Mammary epithelial cell (primary cell): Measurements from ENCODE around the gene PKIG.

Experiments used
- EZH2 ChIP-seq: IDR thresholded peaks from 2 replicates; pipeline ENCODE4 v1.6.1; 2012; ENCODE audit warnings: low read length, inconsistent platforms, borderline replicate concordance
- TF ChIP-seq, protein P1 (sequence below), 2 donors: IDR thresholded peaks in 1 of 2; conservative IDR thresholded peaks in 1 of 2; 2 replicates each; pipeline ENCODE4 v1.5.1; 2011 to 2012; ENCODE audit warnings: inconsistent platforms in 2 of 2, low read length in 2 of 2, mild to moderate bottlenecking in 2 of 2, control low read depth in 1 of 2, low read depth in 1 of 2; ENCODE audit not compliant: insufficient read depth in 1 of 2; ENCODE audit errors: extremely low read depth in 1 of 2

DNA sequence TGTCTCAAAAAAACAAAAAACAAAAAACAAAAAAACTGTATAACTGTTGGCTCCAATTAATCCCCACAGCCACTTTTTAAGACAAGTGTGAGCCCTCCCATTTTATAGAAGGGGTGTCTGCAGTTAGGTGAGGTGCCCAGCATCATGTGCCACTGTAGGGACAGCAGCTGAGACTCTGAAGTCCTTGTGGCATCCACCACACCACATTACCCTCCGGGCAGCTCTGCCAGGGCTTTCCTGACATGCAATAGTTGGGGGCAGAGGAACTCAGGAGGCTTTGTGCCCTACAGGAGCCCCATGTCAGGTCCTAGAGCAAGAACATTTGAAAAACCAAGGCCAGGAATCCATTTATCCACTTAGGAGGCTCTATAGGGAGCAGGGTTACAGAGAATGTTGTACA, 17.3 kb downstream of the PKIG start:
- TF ChIP-seq EZH2 = no peak
- TF ChIP-seq, protein P1, sequence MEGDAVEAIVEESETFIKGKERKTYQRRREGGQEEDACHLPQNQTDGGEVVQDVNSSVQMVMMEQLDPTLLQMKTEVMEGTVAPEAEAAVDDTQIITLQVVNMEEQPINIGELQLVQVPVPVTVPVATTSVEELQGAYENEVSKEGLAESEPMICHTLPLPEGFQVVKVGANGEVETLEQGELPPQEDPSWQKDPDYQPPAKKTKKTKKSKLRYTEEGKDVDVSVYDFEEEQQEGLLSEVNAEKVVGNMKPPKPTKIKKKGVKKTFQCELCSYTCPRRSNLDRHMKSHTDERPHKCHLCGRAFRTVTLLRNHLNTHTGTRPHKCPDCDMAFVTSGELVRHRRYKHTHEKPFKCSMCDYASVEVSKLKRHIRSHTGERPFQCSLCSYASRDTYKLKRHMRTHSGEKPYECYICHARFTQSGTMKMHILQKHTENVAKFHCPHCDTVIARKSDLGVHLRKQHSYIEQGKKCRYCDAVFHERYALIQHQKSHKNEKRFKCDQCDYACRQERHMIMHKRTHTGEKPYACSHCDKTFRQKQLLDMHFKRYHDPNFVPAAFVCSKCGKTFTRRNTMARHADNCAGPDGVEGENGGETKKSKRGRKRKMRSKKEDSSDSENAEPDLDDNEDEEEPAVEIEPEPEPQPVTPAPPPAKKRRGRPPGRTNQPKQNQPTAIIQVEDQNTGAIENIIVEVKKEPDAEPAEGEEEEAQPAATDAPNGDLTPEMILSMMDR (conservative IDR thresholded peaks at IDR 0.05 in 1 of 2, IDR thresholded peaks at IDR 0.05 in 1 of 2; ENCODE audit: extremely low read depth in 1 of 2, insufficient read depth in 1 of 2, low read depth in 1 of 2, low read length in 2 of 2) = no peak
